GM03348 (cell line): Measurements from ENCODE around the gene LAMP5.

Experiments used
- DNase-seq: peaks from one replicate; pipeline ENCODE4 v3.0.0; 2012; ENCODE audit warnings: low spot score

The LAMP5 gene, protein sequence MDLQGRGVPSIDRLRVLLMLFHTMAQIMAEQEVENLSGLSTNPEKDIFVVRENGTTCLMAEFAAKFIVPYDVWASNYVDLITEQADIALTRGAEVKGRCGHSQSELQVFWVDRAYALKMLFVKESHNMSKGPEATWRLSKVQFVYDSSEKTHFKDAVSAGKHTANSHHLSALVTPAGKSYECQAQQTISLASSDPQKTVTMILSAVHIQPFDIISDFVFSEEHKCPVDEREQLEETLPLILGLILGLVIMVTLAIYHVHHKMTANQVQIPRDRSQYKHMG

DNA sequence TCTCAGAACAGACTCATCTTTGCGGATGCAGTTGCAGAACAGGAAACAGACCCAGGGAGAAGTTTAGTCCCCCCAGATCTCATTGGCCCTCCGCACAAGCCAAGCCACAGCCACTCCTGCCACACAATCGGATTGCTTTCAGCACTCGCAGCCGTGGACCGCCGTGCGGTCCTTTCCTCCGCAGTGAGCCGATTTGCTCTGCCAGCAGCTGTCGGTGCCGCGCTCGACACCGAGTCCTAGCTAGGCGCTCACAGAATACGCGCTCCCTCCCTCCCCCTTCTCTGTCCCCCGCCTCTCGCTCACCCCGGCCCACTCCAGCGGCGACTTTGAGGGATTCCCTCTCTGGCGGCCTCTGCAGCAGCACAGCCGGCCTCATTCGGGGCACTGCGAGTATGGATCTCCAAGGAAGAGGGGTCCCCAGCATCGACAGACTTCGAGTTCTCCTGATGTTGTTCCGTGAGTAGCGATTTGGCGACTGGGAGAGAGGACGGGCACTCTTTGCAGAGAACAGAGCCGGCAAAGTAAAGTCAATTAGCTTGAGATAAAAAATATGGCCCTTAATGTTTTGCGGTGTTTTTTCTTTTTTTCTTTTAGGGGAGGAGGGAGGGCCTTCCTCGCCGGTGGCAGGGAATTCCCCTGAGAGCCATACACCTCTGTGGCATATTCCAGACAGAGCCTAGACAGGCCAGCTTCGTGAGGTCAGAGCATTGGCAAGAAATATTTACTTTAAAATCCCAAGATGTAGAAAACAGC lies at the start of gene LAMP5:
LAMP5 (plus strand) TSS at position 130 of the 753 bp plus-strand sequence; CDS start at position 393, 263 bp downstream.
- peak; percentile 49 for DNase-seq

DNA sequence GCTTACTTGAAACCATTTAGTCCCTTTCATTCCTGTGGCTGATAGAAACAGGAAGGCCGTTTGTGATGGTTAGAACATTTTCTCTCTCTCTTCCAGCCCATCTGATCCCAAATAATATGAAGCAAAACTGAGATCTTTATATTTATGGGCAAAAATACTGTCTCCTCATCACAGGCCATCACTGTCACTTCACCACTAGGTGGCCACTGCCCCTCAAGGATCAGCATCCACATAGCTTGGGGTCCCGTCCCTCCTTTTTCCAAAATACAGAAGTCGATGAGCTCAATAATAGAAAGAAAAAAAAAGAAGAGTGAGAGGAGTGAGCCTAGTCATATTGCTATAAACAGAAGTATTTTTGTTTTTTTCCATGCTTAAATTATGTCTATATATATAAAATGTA lies 46.4 kb upstream of the LAMP5 start:
- no peak for DNase-seq

DNA sequence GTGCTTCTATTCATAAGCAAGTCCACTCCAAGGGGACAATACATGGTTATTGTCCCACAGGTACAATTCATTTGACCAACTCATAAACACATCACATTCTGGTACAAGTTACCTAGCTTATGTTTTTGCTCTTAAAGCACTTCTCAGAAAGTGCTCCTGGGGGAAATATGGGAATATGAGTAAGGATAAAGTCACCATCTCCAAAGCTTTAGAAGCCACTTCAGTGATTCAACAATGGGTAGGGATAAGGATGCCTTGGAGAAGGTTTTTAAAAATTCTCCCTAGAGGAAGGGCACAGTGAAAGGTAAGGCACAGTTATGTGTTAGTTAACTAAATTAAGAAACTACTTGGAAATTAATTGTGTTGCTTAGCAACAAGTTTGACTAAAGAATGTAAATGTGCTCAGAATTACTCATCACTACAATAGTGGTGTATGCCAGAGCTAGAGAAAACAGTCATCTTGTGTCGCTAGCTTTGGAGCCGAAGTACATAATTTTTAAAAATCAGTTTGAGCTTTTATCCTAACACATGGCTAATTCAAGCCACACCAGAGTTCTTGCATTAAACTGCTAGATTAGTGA lies 39.5 kb upstream of the LAMP5 start:
- DNase-seq, result no peak

DNA sequence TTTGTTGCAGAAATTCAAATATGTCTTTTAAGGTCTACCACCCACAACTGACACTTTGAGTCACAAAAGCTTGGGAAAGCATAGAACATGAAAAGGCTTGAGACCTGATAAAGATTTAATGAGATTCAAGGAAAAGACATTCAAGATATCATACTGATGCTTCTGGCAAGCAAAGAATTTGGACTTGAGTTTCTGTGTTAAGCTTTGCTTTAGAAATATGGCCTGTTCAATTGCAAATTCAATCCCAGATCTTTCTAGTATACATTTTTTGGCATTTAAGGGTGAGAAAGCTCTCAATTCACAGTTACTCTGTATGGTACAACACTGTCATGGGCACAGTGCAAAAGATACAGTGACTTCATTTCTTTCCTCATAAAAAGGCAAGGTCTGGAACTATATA lies 38.9 kb upstream of the LAMP5 start:
- no peak for DNase-seq

DNA sequence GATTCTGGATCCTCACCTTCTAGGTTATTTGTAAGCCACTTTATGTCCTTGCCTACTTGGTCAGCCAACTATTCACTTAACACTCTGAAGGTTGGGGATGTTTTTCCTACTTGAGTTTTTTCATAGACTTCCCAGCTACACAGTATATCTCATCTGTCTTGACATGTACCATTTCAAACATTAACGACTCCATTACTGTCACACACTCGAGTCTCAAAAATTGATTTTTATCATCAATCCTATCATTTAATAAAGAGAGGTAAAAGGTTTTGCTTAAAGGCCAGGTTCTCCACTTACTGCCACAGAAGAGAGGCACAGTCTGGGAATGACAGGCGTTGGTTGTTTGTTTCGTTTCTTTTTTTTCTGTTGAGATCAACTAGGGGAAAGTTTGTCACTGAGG lies 38.2 kb upstream of the LAMP5 start:
- no peak for DNase-seq

DNA sequence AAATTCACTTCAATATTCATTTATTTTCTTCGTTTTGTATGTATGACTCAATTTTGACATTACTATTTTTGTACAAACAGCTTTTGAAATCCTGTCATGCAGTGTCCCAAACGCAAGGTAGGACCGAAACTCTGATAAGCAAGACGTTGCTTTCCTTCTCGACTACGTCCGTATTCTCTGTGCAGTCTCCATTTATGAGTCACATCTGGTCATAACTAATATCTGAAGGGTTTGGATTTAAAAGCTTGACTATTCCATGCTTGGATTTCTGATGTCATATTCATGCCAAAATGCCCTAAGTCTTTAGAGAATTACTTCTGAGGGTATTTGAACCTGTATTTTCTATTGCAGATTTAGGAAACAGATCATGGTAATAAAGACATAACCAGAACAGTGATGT lies 37.8 kb upstream of the LAMP5 start:
- DNase-seq, result no peak

DNA sequence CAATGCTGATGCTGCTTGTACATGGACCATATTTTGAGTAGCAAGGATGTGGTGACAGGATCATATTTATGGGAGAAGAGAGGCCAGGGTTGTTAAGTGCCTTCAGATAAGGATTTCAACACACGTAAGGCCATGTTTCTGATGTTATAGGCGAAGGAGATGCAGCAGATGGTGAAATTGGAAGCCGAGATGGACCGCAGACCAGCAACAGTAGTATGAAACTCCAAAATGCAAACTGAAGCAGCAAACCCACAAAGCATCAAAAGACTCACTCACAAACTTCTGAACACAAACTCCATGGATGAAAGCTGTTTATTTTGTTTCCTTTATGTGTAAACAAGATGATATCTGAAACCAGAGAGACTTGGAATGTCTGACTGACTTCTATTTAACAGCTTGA lies 35.6 kb upstream of the LAMP5 start:
- DNase-seq, result no peak

DNA sequence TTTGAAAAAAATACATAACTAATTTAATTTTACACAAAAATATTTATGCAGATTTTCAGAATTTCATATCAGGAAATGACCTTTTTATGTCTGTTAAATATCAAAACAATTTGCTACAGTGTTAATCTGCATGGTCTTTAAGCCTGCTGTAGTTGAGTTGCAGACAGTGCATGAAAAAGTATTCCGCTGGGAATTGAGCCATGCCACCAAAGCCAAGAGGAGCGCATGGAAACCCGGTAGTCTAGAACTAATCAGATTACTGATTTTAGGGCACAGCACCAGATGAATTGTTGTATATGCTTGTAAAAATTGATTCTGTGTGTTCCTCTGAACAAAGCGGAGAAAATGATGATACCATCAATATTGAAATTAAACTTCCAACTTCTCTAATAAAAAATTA lies 34.3 kb upstream of the LAMP5 start:
- DNase-seq, result no peak

DNA sequence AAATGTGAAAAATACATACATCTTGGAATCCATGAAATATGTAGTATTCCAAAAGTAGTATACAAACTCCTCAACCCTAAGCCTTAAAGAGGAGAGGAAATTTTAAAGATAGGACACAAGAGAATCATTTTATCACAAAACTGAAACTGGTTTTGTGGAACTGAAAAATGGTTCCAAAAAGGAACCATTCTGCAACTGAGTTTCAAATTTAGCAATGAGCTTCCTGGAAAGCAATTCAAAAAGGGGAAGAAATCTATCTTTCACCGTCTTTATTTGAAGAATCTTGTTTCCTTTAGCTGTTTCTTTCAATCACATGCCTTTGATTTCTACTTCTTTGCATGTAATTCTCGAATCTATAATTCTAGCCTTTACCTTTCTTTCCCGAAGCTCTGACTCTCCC lies 32.2 kb upstream of the LAMP5 start:
- DNase-seq, result no peak

DNA sequence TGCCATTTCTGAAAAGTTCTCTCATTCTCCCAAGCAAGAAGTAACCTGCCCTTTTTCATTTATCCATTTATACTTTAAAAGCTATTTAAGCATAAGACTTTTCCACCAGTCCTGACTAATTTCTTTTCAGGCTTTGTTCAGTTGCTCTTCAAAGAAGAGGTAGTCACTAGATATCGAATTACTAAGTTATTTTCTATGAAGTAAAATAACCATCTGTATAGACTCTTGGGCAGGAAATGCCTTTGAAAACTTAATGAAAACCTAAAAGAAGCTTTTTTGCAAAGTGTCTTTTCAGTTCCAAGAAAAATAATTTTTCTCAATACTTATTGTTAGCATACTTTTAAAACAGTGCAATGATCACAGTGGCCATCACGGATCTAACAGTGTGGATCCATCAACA lies 31.3 kb upstream of the LAMP5 start:
- no peak for DNase-seq

DNA sequence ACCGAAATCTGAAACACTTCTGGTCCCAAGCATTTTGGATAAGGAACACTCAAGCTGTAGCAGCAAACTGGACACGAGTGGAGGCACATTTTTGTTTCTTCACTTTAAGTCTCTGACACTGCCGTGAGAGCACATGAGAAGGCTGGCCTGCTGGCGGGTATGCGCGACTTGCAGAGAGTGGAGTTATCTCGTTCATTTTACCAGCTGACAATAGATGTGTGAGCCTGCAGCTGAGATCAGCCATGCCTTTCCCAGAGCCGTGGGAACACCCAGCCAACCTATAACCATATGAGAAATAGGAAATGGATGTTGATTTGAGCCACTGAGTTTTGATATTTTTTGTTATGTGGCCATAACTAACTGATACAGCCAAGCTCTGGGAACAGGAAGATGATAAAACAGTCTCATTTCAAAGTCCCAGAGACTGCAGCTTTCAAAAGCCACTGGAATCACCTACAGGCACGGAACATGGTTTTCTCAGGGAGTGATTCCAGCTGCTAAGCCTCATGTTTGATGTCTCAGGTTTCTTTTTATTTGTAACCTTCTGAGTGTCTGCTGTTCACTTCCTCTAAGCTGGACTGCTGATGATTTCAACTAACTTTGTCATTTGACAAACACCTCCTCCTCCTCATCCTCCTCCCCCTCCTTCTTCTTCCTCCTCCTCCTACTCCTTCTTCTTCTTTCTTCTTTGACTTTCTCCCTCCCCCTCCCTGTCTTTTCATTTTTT lies 28.6 kb upstream of the LAMP5 start:
- no peak for DNase-seq

DNA sequence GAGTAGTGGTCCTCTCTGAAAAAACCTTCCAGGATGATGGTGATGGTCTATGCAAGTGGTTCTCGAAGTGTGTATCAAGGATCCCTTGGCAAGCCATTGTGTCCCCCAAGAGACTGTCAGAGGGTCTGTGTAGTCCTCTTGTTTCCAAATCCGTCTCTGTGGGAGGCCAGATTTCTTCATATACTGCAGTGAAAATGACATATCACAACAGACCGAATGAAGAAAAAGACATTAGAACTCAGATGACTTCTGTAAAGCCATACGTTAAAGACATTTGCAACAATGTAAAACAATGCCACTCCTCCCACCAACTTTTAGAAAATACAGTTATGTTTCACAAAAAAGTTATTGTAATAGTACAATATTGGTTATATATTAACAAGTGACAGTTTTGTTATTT lies 27.2 kb upstream of the LAMP5 start:
- no peak for DNase-seq

DNA sequence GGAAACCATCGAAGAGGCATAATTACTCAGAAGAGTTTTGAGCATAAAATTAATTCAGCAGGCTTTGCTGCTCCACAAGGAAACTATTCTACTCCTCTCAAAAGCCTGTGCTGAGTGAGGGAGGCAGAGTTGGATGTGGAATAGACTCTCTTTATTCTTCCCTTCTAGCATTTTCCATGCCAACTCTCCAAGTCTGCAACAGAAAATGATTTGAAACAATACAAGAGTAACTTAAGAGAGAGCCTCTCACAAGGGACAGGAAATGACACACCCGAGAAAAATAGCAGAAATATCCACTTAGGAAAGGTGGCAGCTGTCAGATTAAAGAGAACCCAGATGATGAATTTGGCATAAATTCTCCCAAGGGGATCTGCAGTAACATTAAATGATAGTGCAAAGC lies 26.3 kb upstream of the LAMP5 start:
- DNase-seq, result no peak

DNA sequence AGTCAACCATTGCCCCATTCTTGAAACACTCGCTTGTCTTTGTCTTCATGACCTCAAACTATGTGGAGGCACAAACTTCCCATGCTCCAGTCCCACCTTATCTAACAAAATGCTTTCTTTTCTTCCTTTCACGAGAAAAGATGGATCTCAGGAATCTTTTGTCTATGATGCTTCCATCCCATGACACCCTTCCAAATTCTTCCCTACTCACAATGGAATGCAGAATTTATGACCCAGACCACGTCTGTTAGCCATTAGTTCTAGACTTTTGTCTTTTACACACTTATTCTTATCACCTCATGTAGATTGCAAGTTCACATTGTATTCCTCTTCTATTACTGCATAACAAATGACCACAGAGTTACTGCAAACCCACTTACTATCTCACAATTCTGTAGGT lies 24.2 kb upstream of the LAMP5 start:
- DNase-seq, result peak; percentile 11

DNA sequence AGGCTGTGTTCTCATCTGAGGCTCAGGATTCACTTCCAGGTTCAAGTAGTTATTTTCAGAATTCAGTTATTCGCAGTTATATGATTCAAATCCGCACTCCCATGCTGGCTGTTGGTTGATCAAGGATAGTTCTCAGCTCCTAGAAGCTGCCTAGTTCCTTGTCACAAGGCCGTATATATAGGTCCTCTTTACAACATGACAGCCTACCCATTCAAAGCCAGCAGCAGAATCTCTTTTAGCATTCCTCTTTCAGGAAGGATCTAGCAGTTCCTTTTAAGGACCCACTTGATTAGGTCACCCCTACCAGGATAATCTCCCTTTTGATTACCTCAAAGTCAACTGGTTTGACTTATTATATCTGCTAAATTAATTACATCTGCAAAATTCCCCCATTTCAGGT lies 23.8 kb upstream of the LAMP5 start:
- no peak for DNase-seq

DNA sequence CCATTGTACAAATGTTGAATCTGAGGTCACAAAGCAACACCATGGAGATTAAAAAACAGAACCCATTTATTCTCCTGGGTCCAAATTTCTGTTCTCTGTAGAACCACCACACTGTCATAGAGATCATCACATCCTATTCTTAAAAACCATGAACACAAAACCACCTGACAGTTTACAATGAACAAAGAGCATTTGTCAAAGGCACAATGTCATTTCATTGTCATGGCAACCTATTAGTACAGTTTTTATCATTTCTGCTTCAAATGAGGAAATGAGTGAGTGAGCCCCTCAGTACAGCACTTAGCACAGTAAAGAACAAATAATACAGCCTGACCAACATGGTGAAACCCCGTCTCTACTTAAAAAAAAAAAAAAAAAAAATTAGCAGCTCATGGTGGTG lies 23.1 kb upstream of the LAMP5 start:
- no peak for DNase-seq

DNA sequence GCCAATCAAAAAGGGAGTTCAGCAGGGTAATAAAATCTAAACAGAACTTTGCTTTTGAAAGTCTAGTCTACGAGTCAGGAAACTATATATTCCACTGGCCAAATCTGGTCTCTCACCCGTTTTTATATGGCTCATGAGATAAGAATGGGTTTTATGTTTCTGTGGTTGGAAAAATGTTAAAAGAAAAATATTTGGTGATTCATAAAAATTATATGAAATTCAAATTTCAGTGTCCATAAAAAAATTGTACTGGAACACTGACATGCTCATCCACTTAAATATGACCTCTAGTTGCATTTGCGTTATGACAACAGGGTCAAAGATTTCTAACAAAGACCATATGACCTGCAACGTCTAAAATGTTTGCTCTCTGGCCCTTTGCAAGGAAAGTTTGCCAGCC lies 22.3 kb upstream of the LAMP5 start:
- DNase-seq, result no peak

DNA sequence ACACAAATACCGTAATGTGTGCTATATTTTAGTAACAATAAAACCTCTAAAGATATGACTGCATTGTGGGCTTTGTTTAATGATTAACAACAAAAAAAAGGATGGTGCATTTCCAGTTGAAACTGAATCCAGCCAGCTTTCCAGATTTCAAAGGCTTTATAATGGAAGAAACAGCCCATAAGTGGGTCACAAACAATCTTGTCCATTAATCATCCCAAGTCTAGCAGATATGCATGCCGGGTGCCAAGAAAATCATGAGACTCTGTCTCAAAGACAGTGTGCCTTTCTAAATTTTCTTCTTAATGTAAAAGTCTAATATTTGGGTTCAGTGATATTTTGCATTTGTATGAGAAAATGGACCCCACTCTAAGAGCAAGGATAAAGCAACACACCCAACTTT lies 20.6 kb upstream of the LAMP5 start:
- no peak for DNase-seq

DNA sequence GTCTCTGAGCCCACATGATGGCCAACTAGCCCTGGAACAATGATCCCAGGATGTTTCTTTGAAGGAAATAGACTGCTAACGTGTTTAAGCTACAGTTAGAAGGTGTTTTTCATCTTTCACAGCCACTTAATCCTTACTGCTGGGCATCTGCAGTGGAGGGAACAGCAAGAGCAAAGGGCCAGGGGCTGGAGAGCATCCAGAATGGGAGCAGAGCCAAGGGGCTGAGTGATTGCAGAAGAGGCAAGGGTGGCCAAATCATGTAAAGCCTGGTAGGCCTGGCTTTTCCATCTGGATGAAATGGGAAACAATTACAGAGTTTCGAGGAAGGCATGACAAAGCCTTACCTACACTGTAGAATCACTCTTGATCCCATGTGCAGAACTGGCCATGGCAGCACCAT lies 18.7 kb upstream of the LAMP5 start:
- no peak for DNase-seq

DNA sequence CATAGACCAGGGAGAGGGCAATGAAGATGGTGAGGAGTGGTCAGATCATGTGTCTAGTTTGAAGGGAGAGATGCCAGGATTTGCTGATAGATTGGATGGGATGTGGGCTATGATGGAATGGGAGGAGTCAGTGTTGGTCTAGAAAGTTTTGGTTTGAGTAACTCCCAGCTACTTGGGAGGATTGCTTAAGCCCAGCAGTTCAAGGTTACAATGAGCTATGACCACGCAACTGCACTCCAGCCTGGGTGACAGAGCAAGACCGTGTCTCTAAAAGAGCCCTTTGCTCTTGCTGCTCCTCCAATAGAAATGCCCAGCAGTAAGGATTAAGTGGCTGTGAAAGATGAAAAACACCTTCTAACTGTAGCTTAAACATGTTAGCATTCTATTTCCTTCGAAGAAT lies 18.2 kb upstream of the LAMP5 start:
- no peak for DNase-seq

DNA sequence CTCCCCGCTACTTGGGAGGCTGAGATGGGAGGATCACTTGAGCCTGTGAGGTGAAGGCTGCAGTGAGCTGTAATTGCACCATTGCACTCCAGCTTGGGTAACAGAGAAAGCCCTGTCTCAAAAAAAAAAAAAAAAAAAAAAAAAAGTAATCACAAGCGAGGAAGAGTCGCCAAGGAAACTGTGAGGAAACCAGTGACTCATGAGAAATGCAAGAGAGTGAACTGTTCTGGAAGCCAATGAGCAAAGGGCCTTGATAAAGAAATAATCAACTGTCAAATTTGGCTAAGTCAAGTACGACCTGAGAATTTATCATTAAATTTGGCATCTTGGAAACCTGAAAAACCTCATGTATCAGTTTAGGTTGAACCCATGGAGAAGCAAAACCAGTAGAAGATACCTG lies 16.1 kb upstream of the LAMP5 start:
- DNase-seq, result no peak

DNA sequence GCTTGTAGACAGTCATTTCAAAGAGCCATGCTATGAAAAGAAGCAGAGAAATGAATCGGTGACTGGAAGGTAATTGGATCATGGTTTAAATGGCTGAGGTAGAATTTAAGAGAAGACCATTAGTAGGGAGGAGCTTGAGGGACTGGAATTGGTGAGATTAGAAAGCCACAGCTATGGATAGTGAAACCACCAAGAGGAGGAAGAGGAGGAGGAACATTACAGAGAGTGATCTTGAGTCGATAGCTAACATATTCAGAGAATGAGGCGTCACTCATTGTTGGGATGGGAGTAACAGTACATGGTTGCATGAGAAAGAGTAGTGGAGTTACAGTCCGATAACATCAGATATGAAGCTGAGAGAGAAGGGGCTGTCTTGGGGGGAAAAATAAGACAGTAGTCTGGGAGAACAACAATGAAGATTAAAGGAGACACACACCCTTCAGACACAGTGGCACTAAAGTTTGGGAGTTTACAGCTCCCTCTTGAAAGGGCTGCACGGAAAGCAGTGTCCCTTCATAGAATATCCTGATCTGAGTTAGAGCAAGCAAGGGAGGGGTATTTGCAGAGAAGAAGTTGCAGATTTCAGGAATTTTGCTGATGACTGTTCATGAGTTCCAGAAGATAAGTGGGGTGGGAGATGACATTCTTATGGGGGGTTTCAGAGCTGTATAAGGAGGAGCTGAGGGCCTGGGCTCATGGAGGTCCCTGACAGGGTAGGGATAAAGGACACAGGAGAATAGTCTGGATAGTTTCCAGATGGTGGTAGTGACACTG lies 15.1 kb upstream of the LAMP5 start:
- no peak for DNase-seq
